Kidney tubule cell (primary cell): ENCODE measurements around the gene ZMYND10.

Source experiments
- DNase-seq: peaks from one replicate; pipeline ENCODE4 v3.0.0-alpha.2; 2018; ENCODE audit warnings: low spot score

ZMYND10 gene

DNA sequence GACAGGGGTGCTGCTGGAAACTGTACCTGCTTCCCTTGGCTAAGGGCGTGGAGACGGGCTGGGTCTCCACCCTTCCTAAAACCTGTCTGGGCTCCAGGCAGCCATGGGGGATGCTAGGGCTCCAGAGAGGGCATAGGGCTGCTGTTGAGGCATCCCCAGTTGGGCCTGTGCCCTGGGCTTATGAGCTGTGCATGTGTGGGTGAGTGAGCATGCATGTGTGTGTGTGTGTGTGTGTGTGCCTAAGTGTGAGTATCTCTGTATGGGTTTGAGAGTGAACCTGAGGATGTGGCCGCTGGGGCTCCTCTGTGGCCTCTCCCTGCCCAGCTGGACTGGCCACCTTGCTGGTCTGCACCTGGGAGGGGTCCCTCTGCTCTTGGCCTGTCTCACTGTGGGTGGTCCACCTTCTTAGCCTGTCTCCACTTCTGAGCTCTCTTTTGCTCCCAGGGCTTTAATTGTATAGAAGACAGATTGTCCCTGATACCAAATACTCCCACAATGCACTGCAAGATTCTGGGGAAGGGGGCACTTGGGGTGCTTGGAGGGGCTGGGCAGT is 25.7 kb upstream of the ZMYND10 start:
- DNase-seq, result no peak

DNA sequence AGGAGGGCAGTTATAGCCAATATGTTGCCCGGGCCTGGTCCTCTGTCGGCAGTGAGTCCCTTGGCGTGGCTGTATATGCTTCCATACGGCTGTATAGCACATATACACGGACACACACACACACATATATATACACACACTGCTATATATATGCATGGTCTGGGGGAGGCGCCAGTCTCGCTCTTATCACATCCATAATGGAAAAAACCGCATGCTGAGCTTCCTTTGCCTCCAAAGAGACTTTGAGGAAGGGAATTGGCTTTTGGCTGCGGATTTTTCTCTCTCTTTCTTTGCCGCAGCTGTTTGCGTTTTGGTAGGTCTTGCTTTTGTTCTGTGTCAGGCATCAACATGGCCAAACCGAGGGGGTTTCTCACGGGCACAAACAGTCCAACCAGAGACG is 25.1 kb upstream of the ZMYND10 start:
- no peak for DNase-seq

DNA sequence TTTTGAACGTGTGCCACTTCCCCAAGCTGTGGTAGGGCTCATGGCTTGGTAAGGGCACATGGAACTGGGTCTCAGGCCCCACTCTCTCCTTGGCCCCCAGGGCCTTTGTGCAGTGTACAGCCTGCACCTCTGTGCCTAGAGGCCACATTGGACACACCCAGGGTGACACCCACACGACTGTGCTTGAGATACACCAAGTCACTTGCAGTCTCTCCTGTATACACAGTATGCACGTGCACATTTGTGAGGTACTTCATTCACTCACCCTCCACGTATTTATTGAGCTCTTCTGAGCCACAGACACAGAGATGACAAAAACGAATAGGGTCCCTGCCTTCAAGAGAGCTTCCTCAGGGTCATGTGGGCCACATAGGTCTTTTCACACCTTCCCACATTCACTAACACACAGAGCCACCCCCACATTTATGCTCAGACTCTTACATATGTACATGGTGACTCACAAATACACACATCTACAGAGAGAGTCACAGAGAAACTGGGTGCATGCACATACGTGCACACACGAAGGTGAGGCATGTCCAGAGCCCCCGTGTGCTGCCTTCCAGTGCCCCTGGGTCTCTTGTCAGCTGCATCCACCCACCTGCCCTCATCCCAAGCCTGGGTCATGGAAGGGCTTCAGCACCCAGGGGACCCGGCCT is 23.6 kb upstream of the ZMYND10 start:
- DNase-seq, result no peak

DNA sequence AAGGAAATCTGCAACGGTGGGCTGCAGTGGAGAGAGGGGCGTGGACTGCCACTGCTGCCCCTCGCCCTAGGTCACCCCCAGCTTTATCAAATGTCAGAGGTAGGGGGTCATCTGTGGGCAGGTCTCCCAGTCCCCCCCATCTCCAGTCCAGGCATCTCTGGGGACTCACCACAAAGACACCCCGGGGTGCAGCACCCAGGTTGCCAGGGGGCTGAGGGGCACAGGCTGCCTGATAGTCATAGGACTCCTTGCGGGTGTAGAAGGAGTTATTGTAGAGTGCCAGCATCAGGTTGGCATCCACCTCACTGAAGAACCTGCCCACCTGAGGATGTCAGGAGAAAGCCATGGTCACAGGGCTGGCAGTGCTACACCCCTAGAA is 20.3 kb upstream of the ZMYND10 start:
- no peak for DNase-seq

DNA sequence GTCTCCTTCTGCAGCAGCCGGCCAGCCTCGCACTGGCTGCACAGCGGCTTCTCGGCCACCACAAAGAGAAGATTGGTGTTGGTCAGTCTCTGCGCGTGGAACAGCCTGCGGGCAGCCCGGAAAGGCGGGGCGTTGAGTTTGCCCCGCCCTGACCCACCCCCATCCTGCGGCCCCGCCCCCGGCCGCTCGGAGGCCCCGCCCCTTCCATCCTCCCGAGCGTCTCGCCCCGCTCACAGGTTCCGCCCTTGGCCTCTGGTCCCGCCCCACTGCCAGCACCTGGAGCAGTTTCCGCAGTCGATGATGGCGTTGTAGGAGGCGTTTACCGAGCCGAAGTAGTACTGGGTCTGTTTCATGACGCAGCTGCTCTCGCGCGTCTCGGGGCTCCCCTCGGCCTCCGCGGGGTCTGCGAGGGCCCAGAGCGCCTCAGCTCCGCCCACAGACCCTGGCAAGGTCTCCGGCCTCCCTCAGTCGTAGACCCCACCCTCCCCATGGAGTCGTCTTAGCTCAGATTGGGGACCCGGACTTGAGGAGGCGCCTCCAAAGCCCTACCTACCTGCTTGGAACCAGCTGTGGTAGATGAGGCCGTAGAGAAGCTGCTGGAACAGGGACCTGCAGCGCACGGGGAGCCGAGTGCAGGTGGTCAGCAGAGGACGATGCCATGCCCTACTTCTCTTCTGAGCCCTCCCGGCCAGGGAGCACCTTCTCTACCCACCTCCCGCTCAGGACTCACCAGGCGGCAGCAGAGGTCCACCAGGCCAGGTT is 19.7 kb upstream of the ZMYND10 start:
- peak; percentile 89 for DNase-seq

DNA sequence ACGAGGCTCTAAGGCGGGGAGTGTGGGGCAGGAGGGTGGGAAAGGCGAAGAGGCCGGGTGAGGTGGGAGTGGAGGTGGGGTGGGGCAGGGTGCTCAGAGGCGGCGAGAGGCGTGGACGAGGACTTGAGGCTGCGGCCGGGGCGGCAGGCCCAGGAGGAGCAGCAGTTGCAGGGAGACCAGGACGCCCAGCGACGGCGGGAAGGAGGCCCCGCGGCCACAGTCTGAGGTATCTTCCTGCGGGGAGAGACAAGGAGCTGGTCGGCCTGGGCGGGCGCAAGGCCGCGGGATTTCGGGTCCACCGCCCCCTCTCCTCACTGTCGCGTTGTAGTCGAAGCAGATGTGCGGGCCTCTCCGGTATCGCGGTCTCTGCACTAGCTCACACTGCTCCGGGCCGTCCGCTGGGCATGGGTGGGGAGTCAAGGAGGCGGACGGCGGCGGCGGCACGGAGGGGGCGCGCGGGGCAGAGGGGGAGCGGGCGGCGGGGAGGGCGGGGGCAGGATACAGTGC is 19.1 kb upstream of the ZMYND10 start:
- DNase-seq, result no peak

DNA sequence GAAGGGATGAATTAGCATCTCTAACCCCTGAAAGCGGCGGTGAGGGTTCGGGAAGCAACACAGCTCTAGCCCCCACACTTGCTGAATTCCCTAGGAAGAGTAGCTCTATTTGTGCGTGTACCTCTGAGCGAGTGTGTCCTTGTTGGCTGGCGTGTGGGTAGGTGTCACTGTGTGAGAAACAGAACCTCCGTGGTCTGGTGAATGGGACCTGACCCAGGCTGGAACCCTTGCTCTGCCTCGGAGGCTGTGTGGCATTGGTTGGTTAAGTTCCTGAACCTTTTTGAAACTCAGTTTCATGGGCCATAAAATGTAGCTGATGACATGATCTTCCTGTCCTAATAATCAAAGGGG is 14.2 kb upstream of the ZMYND10 start:
- no peak for DNase-seq

DNA sequence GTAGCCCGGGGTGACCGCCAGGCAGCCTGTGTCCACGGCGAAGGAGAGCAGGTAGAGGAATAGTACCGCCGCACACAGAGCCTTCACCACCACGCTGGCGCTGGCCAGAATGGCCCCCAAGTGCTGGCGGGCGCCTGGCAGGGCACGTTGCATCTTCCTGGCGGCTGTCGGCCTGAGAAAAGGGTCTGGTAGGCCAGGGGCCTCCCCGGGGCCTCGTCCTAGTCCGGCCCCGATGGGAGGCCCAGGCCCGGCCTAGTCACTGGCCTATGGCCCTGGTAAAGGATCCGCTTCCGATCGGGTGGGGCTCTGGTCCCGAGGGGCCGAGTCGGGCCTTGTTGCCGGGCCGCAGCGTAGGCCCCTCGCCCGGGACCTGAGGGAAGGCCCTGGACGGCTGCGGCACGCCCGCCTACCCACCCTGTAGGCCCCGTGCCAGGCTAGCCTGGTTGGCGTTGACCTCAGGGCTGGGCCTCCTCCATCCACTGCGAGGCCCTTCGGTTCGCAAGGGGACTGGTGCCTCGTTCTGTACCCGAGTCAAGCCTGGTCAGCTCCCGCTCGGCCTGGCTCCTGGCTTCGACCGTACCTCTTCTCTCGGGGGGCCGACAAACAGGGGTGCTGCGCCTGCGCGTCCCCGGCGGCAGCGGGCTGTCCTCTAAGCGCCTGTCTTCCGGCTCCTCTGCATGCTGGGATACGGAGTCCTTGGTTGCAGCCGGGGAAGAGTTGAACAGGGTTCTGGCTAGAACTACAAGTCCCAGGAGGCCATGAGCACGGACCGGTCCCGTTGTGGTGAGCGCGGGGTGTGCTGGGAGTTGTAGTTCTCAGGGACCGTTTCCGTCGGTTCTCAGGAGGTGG is 13.6 kb upstream of the ZMYND10 start, which contains the start of gene TMEM115:
TMEM115 (minus strand) TSS at position 611 of the 849 bp plus-strand sequence; CDS start at position 153, 458 bp downstream.
- peak; percentile 99 for DNase-seq

DNA sequence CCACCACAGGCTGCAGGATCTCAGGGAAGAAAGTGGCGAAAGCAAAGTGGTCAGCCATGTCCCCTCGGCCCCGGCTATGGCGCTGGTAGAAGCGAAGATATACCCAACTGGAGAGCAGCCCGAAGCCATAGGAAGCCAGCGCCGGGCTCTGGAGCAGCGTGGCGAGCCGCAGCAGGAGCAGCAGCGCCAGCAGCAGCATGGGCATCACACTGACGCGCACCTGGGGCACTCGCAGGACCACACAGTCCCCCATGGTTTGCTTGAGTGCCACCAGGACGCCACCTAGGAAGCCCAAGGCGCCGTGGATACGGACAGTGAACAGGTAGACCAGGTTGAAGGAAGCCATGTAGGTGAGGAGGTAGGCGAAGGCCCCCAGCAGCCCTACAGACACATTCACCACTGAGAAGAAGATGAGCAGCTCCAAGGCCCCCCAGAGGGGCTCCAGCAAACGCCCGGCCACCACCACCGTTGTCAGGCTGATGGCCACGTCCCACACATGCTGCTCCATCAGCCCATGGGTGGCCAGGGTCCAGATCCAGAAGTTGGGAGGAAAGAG is 12.9 kb upstream of the ZMYND10 start:
- no peak for DNase-seq

DNA sequence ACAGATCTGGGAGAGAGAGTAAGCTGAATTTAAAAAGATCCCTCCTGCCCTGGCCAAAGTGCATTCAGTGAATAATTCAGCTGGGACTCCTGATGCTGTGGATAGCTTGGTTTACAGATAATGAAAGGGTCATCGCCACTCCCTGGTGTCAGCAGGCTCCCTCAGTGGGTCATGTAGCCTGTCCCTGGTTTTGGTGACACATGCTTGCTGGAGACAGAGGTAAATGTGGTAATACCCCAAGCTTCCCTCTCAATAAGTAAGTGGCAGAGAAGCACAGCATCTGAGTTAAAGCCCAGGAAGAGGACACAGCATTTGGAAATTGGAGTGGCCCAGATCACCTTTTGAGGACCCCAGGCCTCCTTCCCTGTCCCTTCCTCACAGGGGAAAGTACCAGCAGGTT is 11.9 kb upstream of the ZMYND10 start:
- DNase-seq, result no peak

DNA sequence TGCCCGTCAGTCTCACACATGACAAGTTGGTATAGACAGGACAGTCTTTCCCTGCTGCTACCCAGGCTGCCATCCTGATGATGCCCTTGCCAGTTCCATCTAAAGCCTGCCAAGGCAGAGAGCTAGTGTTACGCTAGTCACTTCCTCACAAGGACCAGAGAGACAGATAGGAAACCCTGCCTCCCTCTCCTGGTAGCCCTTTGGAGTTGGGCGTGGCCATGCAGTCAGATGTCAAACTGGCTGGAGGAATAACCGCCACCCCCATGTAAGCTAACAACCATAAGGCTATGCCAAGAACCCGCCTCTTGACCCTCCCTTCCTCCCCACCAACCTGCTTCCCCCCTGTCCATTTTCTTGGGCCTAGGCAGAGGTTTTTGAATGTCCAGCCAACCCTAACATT is 11.0 kb upstream of the ZMYND10 start:
- DNase-seq, result peak; percentile 46

DNA sequence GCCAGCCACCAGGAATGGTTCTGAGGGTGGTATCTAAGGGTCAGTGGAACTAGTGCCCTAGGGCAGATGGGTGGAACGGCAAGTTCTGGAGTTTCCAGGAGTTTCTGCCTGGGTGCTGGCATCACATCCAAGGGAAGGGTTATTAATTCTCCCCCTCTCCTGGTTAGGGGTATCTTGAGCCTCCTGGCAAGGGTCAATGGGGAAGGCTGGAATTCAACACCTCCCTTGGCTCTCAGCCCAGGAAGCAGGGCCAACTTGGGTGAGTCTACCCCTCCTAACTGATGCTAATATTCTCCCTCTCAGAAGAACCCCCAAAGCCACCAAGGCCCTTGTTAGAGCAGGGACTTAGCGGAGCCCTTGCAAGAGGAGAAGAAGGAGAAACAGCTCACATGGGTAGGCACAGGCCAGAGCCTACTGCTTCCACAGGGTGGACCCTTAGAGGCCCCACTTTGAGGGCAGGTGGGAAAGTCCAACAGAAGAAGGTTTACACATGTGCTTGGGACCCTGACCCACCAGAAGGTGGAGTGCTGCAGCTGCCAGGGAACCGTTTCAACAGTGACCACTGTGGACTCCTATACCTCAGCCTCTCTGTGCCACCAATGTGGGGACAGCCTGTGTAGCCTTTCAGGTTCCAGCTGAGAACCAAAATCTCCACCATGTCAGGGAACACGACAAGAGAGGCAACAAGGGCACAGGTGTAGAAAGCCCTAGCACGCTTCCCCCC is 10.5 kb upstream of the ZMYND10 start:
- DNase-seq, result no peak

DNA sequence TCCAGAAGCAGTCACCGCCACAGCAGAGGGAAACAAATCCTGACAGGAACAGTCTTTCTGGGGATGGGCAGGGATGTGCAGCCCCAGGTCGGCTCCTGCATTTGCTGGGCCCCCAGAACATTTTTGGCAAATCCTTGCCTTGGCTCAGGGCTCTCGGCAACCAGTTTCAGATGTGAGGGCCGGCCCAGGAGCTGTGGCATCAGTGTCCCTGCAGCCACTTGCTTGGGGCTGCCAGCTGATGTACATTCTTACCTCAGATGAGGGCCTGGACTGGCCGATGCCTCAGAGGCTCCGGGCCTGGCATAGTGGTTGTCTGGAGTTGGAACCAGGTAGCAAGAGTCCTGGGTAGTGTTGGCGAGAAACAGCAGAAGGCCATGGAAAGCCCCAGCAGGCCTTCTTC is 9.3 kb upstream of the ZMYND10 start:
- DNase-seq, result no peak

DNA sequence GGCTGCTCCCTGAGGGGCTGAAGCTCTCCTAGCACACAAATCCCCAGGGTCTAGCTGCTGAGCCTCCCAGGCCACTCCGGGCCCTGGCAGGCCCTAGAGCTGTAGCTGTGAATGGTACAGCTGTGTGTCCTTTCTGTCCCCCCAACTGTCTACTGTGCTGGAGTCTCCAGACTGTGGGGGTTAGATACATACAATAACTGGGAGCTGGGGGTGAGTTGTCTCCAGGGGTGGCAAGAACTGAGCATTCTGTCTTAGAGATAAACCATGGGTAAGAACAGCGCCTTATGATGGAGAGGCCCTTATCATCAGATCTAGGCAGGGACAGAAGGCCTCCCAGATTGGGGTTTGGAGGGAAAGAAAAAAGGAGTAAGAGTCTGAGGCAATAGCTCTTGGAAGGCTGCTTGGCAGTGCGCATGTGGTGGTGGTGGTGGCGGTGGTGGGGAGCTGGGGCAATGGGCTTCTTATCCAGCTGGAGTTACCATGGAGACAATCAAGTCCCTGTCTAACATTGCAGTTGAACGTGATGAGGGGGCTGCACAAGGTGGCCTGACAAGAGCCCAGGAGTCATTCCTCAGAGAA is 8.7 kb upstream of the ZMYND10 start:
- DNase-seq, result no peak

DNA sequence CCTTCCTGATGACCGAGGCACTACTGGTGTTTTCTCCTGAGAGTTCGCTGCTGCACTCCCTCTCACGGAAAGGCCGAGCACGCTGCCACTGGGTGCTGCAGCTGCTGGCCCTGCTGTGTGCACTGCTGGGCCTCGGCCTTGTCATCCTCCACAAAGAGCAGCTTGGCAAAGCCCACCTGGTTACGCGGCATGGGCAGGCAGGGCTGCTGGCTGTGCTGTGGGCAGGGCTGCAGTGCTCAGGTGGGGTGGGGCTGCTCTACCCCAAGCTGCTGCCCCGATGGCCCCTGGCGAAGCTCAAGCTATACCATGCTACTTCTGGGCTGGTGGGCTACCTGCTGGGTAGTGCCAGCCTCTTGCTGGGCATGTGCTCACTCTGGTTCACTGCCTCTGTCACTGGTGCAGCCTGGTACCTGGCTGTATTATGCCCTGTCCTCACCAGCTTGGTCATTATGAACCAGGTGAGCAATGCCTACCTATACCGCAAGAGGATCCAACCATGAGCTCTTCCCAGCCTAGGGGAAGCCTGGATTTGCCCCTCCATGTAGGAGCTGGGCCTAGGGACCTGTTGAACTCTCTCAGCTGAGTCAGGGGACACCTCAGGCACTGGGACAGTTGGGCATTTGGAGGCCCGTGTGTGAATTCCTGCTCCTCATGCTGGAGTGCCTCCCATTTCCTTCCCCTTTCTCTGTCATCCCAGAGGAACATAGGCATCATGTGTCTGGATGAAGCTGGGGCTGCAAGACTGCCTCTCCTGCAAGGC is 7.9 kb upstream of the ZMYND10 start:
- no peak for DNase-seq

DNA sequence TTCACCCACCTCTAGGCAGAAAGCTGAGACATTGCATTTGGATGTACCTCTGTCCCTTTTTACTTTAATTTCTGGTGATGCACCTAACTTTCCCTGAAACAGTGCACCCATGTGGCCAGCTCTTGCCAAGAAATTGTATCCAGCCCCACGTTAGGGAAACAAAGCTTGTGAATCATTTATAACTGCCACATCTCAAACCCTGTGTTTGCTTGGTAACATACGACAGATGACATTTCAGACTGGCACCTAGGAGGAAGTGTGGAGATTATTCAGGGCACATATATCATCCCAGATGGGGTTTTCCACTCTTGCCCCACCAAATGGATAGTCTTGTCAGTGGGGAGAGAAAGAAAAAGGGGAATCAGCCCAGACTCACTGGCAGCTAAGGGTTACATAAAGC is 7.2 kb upstream of the ZMYND10 start:
- DNase-seq, result peak; percentile 89

DNA sequence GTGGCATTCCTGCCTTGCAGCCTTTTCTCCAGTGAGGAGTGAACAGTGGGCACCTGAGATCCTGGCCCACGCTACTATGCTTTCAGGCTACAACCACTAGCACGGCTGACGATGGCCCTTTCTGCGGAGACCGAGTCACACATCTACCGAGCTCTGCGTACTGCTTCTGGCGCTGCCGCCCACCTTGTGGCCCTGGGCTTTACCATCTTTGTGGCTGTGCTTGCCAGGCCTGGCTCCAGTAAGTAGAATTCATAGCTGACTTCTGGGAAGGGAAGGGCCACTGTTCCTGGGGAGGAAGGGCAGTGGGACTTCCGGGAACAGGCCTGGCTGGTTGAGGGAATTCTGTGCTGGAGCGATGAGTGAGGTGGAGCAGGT is 5.8 kb upstream of the ZMYND10 start:
- DNase-seq, result no peak

DNA sequence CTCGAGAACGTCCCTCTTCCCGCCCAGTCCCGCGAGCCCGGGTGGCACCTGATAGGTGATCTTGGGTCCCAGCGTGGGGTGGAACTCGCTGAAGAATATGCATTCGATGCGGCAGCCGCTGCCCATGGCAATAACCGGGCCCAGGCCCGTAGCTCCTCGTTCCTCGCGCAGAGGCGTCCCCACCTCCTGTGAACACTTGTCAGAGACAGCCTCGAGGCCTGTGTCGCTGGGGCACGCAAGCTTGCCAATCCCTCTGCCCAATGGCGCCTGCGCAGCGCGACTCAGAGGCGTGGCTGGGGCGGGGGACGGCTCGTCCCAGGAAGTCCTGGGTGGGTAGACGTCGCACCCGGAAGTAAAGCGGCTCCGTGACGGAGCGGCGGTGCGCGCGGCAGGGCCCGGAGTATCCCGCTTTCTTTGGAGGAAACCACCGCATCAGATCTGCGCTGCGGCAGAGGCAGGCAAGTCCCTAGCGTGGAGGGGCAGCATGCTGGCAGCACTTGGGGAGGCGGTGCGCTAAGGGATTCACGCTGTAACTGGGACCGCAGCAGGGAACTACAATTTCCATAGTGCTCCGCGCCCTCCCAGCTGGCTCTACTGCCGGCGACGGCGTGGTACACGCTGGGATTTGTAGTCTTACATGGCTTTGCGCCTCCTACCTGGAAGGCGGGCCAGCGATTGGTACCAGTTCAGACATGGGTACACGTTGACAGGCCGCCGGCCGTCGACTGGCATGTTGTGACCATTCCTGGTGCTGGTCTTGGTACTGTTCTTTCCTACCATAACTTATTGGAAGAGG is 5.2 kb upstream of the ZMYND10 start, which contains the start of the genes CYB561D2 and NPRL2:
CYB561D2 (plus strand) TSS at position 336 of the 796 bp plus-strand sequence. CDS start 572 bp downstream, outside the sequence.
NPRL2 (minus strand) TSS at position 249 of the 796 bp plus-strand sequence; CDS start at position 126, 123 bp downstream.
- peak; percentile 94 for DNase-seq

DNA sequence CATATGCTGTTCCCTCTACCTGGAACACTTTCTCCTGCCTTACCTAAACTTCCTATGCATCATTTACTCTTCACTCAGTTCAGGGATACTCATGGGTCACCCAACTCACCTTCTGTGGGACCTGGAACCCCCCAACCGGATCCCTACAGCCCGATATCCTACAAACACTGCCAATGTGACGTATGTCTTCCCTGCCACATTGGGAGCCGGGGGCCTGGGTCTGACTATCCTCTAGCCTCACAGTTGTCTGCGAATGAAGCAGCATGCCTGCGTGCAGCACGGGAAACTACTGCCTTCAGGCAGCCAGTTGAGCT is 4.6 kb upstream of the ZMYND10 start:
- DNase-seq, result no peak
